ENCODE measurements around the gene ADM5. TPM values are rescaled to one million over a fixed set of nuclear protein-coding genes. Genes with fewer than 3 reads are reported as not detected.

Gene ADM5
- total and polyA plus RNA-seq, 11 donors = 0.14 to 1.6 (median 0.60) TPM; not detected in 1

DNA sequence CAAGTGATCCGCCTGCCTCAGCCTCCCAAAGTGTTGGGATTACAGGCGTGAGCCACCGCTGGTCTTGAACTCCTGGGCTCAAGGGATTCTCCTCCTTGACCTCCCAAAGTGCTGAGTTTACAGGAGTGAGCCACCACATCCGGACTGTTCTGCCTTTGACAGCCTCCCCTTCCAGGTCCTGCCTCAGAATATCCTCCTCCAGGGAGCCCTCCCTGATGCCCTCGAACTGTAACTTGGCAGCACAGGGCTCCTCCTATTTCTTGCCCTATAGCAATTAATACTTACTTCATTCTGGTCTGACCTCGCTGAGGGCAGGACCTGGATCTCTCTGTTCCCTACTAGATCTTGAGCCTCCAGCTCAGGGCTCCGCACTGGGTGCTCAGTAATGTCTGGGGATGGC lies 7.5 kb downstream of the ADM5 start:
- no peak for ATAC-seq

DNA sequence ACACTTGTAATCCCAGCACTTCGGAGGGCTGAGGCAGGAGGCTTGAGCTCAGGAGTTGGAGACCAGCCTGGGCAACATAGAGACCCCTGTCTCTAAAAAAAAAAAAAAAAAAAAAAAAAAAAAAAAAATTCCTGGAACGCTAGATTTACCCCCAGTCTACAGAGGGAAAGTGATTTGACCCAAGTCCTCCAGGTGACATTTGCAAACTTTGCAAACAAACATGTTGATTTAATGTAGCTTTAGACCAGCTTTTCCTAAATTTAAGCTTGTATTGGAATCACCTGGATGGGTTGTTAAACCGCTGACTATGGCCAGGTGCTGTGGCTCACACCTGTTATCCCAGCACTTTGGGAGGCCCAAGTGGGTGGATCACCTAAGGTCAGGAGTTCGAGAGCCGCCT lies 10.0 kb downstream of the ADM5 start:
- Histone ChIP-seq H3K27ac (no peak overlapping the region), H3K27me3 (peaks cover 0 to 4% (median 0%) of the 10 kb centered on the region in 9 donors), H3K4me3 (no peak overlapping the region), H3K9me3 (no peaks in the 10 kb centered on the region), H3K36me3 (no peaks in the 10 kb centered on the region), H3K4me1 (no peaks in the 10 kb centered on the region)
- DNase-seq = no peak
- intact Hi-C loops (cut with DNase I) = no loop called here
- no peak for TF ChIP-seq POLR2A (IDR thresholded peaks at IDR 0.05)
- TF ChIP-seq, protein P1, sequence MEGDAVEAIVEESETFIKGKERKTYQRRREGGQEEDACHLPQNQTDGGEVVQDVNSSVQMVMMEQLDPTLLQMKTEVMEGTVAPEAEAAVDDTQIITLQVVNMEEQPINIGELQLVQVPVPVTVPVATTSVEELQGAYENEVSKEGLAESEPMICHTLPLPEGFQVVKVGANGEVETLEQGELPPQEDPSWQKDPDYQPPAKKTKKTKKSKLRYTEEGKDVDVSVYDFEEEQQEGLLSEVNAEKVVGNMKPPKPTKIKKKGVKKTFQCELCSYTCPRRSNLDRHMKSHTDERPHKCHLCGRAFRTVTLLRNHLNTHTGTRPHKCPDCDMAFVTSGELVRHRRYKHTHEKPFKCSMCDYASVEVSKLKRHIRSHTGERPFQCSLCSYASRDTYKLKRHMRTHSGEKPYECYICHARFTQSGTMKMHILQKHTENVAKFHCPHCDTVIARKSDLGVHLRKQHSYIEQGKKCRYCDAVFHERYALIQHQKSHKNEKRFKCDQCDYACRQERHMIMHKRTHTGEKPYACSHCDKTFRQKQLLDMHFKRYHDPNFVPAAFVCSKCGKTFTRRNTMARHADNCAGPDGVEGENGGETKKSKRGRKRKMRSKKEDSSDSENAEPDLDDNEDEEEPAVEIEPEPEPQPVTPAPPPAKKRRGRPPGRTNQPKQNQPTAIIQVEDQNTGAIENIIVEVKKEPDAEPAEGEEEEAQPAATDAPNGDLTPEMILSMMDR (IDR thresholded peaks at IDR 0.05) = no peak
- WGBS, 4 donors = 92 to 98% (median 93%) methylated on average over 5 of the region's 5 CpGs
- no peak for ATAC-seq

More for the DNA sequence above, 7.5 kb downstream of the ADM5 start:
- TF ChIP-seq, protein P1 (IDR thresholded peaks at IDR 0.05) = no peak
- no peak for TF ChIP-seq POLR2A (IDR thresholded peaks at IDR 0.05)
- Histone ChIP-seq H3K4me1 (no peaks in the 10 kb centered on the region), H3K4me3 (no peak overlapping the region), H3K27me3 (peaks cover 0 to 4% (median 0%) of the 10 kb centered on the region in 9 donors), H3K36me3 (no peaks in the 10 kb centered on the region), H3K27ac (no peak overlapping the region), H3K9me3 (no peaks in the 10 kb centered on the region)
- intact Hi-C loops (cut with DNase I) = no loop called here
- WGBS, 4 donors = 91 to 97% (median 96%) methylated on average over 7 of the region's 7 CpGs
- peak in 1 of 5 donors; percentile 3 for DNase-seq

DNA sequence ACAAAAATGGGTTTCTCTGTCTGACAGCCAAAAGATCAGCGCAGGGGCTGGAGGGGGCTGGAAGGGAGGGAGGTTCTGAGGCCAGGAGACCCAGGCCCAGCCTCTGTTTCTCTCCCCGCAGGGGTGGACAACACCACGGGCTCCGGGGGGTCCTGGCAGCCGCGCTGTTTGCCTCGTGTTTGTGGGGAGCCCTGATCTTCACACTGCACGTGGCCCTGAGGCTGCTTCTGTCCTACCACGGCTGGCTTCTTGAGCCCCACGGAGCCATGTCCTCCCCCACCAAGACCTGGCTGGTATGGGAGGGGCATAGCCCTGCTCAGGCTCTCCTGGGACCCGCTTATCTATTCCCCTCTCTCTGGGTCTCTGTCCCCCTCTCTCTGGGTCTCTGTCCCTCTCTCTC lies 11.2 kb downstream of the ADM5 start:
- 54 to 67% (median 59%) methylated on average over 4 to 11 of the region's 11 CpGs for WGBS, 4 donors
- no peak for TF ChIP-seq POLR2A (IDR thresholded peaks at IDR 0.05)
- TF ChIP-seq, protein P1 (IDR thresholded peaks at IDR 0.05) = no peak
- no peak overlapping the region for H3K27ac ChIP-seq
- no peaks in the 10 kb centered on the region for H3K9me3 ChIP-seq
- peaks cover 0 to 4% (median 0%) of the 10 kb centered on the region in 9 donors for H3K27me3 ChIP-seq
- H3K36me3 ChIP-seq = no peaks in the 10 kb centered on the region
- intact Hi-C loops (cut with DNase I) = no loop called here
- ATAC-seq (peak in 1 of 4 donors; percentile 11), DNase-seq (no peak)
- no peaks in the 10 kb centered on the region for H3K4me1 ChIP-seq
- H3K4me3 ChIP-seq = no peak overlapping the region

DNA sequence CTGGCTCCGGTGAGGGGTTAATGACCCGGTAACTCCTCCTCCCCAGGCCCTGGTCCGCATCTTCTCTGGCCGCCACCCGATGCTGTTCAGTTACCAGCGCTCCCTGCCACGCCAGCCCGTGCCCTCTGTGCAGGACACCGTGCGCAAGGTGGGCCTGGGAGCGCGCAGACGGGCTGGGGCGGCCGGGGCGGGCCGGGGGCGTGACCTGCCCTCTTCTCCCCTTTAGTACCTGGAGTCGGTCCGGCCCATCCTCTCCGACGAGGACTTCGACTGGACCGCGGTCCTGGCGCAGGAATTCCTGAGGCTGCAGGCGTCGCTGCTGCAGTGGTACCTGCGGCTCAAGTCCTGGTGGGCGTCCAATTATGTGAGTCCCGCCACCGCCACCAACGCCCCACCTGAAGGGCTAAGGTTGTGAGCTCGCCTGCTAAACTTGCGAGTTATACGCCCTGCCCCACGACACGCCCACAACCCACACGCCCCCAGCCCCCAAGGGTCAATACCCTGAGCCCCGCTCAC lies 11.9 kb downstream of the ADM5 start:
- peaks cover 0 to 4% (median 0%) of the 10 kb centered on the region in 9 donors for H3K27me3 ChIP-seq
- ATAC-seq (peak in 1 of 4 donors; percentile 35), DNase-seq (no peak)
- H3K4me1 ChIP-seq = no peaks in the 10 kb centered on the region
- intact Hi-C loops (cut with DNase I) = no loop called here
- TF ChIP-seq, protein P1 (IDR thresholded peaks at IDR 0.05) = no peak
- no peak for TF ChIP-seq POLR2A (IDR thresholded peaks at IDR 0.05)
- 49 to 53% (median 51%) methylated on average over 27 to 40 of the region's 40 CpGs for WGBS, 4 donors
- no peak overlapping the region for H3K27ac ChIP-seq
- H3K36me3 ChIP-seq = no peaks in the 10 kb centered on the region
- H3K4me3 ChIP-seq = no peak overlapping the region
- H3K9me3 ChIP-seq = no peaks in the 10 kb centered on the region
